ENCODE measurements around the gene TOP2B.

- TF ChIP-seq ZNF174 (tag by site-specific recombination; IDR thresholded peaks at IDR 0.05): no peak
- TF ChIP-seq CTCF (tag by site-specific recombination; IDR thresholded peaks at IDR 0.05): no peak
- no peak for TF ChIP-seq ZSCAN23 (tag by site-specific recombination; IDR thresholded peaks at IDR 0.05)
- TF ChIP-seq ZBTB7A (tag by site-specific recombination; IDR thresholded peaks at IDR 0.05; ENCODE audit: low read depth): no peak
- no peak for TF ChIP-seq ZNF155 (tag by site-specific recombination; IDR thresholded peaks at IDR 0.05)
Observed at GRCh38 chr3:25586553-25586952, 78.2 kb downstream of the TOP2B start.

Measured in HEK293 (cell line).